ENCODE data around the gene HRAS. TPM values are rescaled to one million over a fixed set of nuclear protein-coding genes. Genes with fewer than 3 reads are reported as not detected.

The HRAS gene
- polyA plus RNA-seq, 1 experiment = 44.7 TPM

- Histone ChIP-seq H3K4me3 (ENCODE audit: low read depth, low read length) (no peak overlapping the region), H3K27me3 (ENCODE audit: control insufficient read depth, insufficient read depth, low read length) (peaks cover 11% of the 10 kb centered on the region), H3K27ac (ENCODE audit: low read depth, low read length) (no peak overlapping the region), H3K9me3 (ENCODE audit: control insufficient read depth, insufficient read depth, low read length) (no peaks in the 10 kb centered on the region; the same call in 1 of the 2 replicates)
- no peak for DNase-seq (ENCODE audit: low read depth, low spot score)
- ChIA-PET POLR2A (no interaction called here), CTCF (no interaction called here)
- TF ChIP-seq CTCF (IDR thresholded peaks at IDR 0.05; ENCODE audit: low read depth, low read length) = no peak
Measured at GRCh38 chr11:550021-550745, 14.8 kb upstream of the HRAS start.

GRCh38 chr11:548700-549603 is 13.6 kb upstream of the HRAS start:
- no peak for TF ChIP-seq CTCF (IDR thresholded peaks at IDR 0.05; ENCODE audit: low read depth, low read length)
- POLR2A ChIA-PET = no interaction called here
- CTCF ChIA-PET = no interaction called here
- peaks cover 3% of the 10 kb centered on the region for H3K27me3 ChIP-seq (ENCODE audit: control insufficient read depth, insufficient read depth, low read length)
- no peak for DNase-seq (ENCODE audit: low read depth, low spot score)
- no peaks in the 10 kb centered on the region; the same call in 1 of the 2 replicates for H3K9me3 ChIP-seq (ENCODE audit: control insufficient read depth, insufficient read depth, low read length)
- no peak overlapping the region for H3K4me3 ChIP-seq (ENCODE audit: low read depth, low read length)
- H3K27ac ChIP-seq (ENCODE audit: low read depth, low read length) = no peak overlapping the region

GRCh38 chr11:545171-545570 is 9.8 kb upstream of the HRAS start:
- CTCF ChIA-PET = interaction anchor here (1.9 kb wide), 1 partner anchor 10 kb away, joined by 8 read pairs; no protein-coding TSS in a partner anchor

GRCh38 chr11:544817-545166 is 9.4 kb upstream of the HRAS start:
- no peak for TF ChIP-seq CTCF (IDR thresholded peaks at IDR 0.05; ENCODE audit: low read depth, low read length)
- Histone ChIP-seq H3K9me3 (ENCODE audit: control insufficient read depth, insufficient read depth, low read length) (no peaks in the 10 kb centered on the region; the same call in 1 of the 2 replicates), H3K4me3 (ENCODE audit: low read depth, low read length) (no peak overlapping the region), H3K27me3 (ENCODE audit: control insufficient read depth, insufficient read depth, low read length) (no peaks in the 10 kb centered on the region), H3K27ac (ENCODE audit: low read depth, low read length) (no peak overlapping the region)
- ChIA-PET POLR2A (interaction anchor here (0.6 kb wide), 1 partner anchor 264 kb away, joined by 3 read pairs; no protein-coding TSS in a partner anchor), CTCF (interaction anchor here (1.9 kb wide), 1 partner anchor 10 kb away, joined by 8 read pairs; no protein-coding TSS in a partner anchor)
- DNase-seq (ENCODE audit: low read depth, low spot score) = no peak

More at GRCh38 chr11:545171-545570, 9.8 kb upstream of the HRAS start:
- no peak overlapping the region for H3K27ac ChIP-seq (ENCODE audit: low read depth, low read length)
- TF ChIP-seq CTCF (IDR thresholded peaks at IDR 0.05; ENCODE audit: low read depth, low read length) = no peak
- H3K4me3 ChIP-seq (ENCODE audit: low read depth, low read length) = no peak overlapping the region
- no peak for DNase-seq (ENCODE audit: low read depth, low spot score)
- H3K9me3 ChIP-seq (ENCODE audit: control insufficient read depth, insufficient read depth, low read length) = no peaks in the 10 kb centered on the region; the same call in 1 of the 2 replicates
- POLR2A ChIA-PET = no interaction called here
- H3K27me3 ChIP-seq (ENCODE audit: control insufficient read depth, insufficient read depth, low read length) = no peaks in the 10 kb centered on the region
